Measurements from ENCODE around the gene RTN4R. TPM values are rescaled to one million over a fixed set of nuclear protein-coding genes. Genes with fewer than 3 reads are reported as not detected.

RTN4R gene
- polyA plus RNA-seq, 1 of the 3 experiments (the other 2 are of a cell fraction): 0.23 TPM

DNA sequence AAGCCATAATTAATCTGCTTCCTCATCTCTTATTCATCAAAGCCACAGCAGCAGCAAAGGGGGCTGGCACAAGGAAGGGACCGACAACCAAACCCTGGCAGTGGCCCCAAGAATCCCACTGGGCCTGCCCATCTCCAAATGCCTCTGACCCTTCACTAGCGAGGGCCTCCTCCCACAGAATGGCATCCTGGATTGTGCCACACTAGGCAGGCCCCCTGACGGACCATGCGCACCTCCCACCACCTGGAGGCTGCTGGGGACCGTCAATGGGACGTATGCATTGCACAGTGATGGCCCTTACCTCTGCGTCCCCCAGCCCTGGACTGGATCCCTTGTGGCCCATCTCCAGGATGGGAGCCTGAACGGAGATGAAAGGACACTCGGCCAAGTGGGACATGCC is 4.1 kb upstream of the RTN4R start (continued):
- no peak for TF ChIP-seq CHD2 (IDR thresholded peaks at IDR 0.05; ENCODE audit: low read length, partially characterized antibody)
- TF ChIP-seq JUND (IDR thresholded peaks at IDR 0.05): no peak
- TF ChIP-seq SIN3A (IDR thresholded peaks at IDR 0.05; ENCODE audit: borderline replicate concordance, low read depth, low read length): no peak
- no peak for TF ChIP-seq FOXJ3 (CRISPR knock-in tag; IDR thresholded peaks at IDR 0.05)
- TF ChIP-seq, protein P1, sequence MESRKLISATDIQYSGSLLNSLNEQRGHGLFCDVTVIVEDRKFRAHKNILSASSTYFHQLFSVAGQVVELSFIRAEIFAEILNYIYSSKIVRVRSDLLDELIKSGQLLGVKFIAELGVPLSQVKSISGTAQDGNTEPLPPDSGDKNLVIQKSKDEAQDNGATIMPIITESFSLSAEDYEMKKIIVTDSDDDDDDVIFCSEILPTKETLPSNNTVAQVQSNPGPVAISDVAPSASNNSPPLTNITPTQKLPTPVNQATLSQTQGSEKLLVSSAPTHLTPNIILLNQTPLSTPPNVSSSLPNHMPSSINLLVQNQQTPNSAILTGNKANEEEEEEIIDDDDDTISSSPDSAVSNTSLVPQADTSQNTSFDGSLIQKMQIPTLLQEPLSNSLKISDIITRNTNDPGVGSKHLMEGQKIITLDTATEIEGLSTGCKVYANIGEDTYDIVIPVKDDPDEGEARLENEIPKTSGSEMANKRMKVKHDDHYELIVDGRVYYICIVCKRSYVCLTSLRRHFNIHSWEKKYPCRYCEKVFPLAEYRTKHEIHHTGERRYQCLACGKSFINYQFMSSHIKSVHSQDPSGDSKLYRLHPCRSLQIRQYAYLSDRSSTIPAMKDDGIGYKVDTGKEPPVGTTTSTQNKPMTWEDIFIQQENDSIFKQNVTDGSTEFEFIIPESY (IDR thresholded peaks at IDR 0.05; ENCODE audit: borderline replicate concordance, low read depth): no peak
- no peak for TF ChIP-seq NFIC (IDR thresholded peaks at IDR 0.05; ENCODE audit: borderline replicate concordance)

DNA sequence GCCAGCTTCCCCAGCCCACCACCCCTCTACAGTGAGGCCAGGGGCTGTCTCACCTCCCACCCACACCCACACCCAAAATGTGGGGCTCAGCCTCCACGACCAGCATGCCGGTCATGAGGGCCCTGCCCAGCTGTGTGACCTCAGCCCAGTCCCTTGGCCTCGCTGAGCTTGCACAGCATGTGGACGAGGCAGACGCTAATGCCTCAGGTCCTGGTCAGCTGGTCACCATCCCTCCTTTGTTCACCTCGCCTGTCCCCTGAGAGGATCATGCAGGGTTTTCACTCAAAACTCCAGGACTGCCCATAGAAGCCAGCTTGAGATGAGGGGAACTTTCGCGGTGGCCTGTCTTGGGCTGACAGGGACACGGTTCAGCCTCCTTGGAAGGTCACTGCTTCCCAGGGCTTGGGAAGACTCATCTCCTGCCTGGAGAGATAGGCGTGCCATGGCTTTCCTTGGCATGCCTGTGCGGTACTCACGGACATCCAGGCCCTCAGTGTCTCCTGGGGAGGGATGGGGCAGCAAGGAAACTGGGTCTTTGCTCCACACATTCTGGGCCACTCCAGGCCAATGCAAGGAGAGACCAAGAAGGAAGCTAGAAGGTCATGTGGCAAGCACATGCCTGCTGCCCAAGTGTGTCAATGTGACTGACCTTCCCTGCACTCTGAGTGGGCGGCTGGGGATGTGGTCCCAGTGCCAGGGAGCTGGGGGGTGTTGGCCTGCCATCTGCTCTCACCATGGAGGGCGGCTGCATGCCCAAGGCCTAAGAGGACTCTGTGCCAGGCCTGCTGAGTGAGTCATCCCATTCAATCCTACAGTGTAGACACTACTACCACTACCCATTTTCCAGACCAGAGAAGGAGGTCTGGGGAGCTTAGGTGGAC is 3.2 kb upstream of the RTN4R start:
- POLR2A ChIA-PET: interaction anchor here (0.9 kb wide), 1 partner anchor 1304 kb away, joined by 7 read pairs; no protein-coding TSS in a partner anchor
- CTCF ChIA-PET: interaction anchor here (1.1 to 2.7 kb wide), 3 partner anchors 14 to 114 kb away, joined by 3 to 14 read pairs (median 6); no protein-coding TSS in a partner anchor
- TF ChIP-seq TEAD4 (IDR thresholded peaks at IDR 0.05; ENCODE audit: borderline replicate concordance, insufficient read depth): no peak
- TF ChIP-seq, protein P2, sequence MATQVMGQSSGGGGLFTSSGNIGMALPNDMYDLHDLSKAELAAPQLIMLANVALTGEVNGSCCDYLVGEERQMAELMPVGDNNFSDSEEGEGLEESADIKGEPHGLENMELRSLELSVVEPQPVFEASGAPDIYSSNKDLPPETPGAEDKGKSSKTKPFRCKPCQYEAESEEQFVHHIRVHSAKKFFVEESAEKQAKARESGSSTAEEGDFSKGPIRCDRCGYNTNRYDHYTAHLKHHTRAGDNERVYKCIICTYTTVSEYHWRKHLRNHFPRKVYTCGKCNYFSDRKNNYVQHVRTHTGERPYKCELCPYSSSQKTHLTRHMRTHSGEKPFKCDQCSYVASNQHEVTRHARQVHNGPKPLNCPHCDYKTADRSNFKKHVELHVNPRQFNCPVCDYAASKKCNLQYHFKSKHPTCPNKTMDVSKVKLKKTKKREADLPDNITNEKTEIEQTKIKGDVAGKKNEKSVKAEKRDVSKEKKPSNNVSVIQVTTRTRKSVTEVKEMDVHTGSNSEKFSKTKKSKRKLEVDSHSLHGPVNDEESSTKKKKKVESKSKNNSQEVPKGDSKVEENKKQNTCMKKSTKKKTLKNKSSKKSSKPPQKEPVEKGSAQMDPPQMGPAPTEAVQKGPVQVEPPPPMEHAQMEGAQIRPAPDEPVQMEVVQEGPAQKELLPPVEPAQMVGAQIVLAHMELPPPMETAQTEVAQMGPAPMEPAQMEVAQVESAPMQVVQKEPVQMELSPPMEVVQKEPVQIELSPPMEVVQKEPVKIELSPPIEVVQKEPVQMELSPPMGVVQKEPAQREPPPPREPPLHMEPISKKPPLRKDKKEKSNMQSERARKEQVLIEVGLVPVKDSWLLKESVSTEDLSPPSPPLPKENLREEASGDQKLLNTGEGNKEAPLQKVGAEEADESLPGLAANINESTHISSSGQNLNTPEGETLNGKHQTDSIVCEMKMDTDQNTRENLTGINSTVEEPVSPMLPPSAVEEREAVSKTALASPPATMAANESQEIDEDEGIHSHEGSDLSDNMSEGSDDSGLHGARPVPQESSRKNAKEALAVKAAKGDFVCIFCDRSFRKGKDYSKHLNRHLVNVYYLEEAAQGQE (IDR thresholded peaks at IDR 0.05; ENCODE audit: low read depth, low read length): no peak
- no peak for TF ChIP-seq NFIC (IDR thresholded peaks at IDR 0.05; ENCODE audit: borderline replicate concordance)
- TF ChIP-seq, protein P3, sequence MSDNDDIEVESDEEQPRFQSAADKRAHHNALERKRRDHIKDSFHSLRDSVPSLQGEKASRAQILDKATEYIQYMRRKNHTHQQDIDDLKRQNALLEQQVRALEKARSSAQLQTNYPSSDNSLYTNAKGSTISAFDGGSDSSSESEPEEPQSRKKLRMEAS (IDR thresholded peaks at IDR 0.05; ENCODE audit: low read depth): no peak
- TF ChIP-seq, protein P4, sequence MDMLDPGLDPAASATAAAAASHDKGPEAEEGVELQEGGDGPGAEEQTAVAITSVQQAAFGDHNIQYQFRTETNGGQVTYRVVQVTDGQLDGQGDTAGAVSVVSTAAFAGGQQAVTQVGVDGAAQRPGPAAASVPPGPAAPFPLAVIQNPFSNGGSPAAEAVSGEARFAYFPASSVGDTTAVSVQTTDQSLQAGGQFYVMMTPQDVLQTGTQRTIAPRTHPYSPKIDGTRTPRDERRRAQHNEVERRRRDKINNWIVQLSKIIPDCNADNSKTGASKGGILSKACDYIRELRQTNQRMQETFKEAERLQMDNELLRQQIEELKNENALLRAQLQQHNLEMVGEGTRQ (IDR thresholded peaks at IDR 0.05; ENCODE audit: borderline replicate concordance, low read depth, low read length): no peak
- TF ChIP-seq, protein P5, sequence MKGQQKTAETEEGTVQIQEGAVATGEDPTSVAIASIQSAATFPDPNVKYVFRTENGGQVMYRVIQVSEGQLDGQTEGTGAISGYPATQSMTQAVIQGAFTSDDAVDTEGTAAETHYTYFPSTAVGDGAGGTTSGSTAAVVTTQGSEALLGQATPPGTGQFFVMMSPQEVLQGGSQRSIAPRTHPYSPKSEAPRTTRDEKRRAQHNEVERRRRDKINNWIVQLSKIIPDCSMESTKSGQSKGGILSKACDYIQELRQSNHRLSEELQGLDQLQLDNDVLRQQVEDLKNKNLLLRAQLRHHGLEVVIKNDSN (IDR thresholded peaks at IDR 0.05; ENCODE audit: borderline replicate concordance, low read depth): no peak
- TF ChIP-seq TCF12 (IDR thresholded peaks at IDR 0.05): no peak
- TF ChIP-seq, protein P1 (IDR thresholded peaks at IDR 0.05; ENCODE audit: borderline replicate concordance, low read depth): no peak
- no peak for TF ChIP-seq RCOR1 (IDR thresholded peaks at IDR 0.05; ENCODE audit: low read length)
- TF ChIP-seq, protein P6, sequence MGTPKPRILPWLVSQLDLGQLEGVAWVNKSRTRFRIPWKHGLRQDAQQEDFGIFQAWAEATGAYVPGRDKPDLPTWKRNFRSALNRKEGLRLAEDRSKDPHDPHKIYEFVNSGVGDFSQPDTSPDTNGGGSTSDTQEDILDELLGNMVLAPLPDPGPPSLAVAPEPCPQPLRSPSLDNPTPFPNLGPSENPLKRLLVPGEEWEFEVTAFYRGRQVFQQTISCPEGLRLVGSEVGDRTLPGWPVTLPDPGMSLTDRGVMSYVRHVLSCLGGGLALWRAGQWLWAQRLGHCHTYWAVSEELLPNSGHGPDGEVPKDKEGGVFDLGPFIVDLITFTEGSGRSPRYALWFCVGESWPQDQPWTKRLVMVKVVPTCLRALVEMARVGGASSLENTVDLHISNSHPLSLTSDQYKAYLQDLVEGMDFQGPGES (IDR thresholded peaks at IDR 0.05; ENCODE audit: low read depth, low read length): no peak
- no peak for TF ChIP-seq RAD21 (IDR thresholded peaks at IDR 0.05; ENCODE audit: low read length)
- no peak for TF ChIP-seq ELF1 (IDR thresholded peaks at IDR 0.05)
- no peak for TF ChIP-seq GABPA (IDR thresholded peaks at IDR 0.05; ENCODE audit: low read depth)
- TF ChIP-seq RXRA (IDR thresholded peaks at IDR 0.05; ENCODE audit: borderline replicate concordance, low read depth): no peak

More for the DNA sequence above, 3.2 kb upstream of the RTN4R start:
- H3K4me3 ChIP-seq (ENCODE audit: low read depth in 2 of 2, low read length in 1 of 2): no peak overlapping the region
- no peak overlapping the region for H3K4me2 ChIP-seq
- H3K27me3 ChIP-seq (ENCODE audit: insufficient read depth): no peaks in the 10 kb centered on the region
- no peaks in the 10 kb centered on the region for H4K20me1 ChIP-seq (ENCODE audit: insufficient read depth)
- H3K9me2 ChIP-seq: no peaks in the 10 kb centered on the region
- DNase-seq: no peak
- H3F3A ChIP-seq (replicated peaks; ENCODE audit: insufficient read depth): no peaks in the 10 kb centered on the region
- peaks cover 0 to 26% of the 10 kb centered on the region in 2 experiments; a peak in 1 of 4 replicates for H3K4me1 ChIP-seq (ENCODE audit: control insufficient read depth in 1 of 2, insufficient read depth in 2 of 2, low read depth in 1 of 2, low read length in 1 of 2)
- no peak overlapping the region for H2AFZ ChIP-seq (ENCODE audit: low read depth)
- H3K36me3 ChIP-seq (replicated peaks in 1 of 2; ENCODE audit: control insufficient read depth in 1 of 2, insufficient read depth in 2 of 2, low read length in 1 of 2): no peaks in the 10 kb centered on the region
- H3K9me3 ChIP-seq: no peaks in the 10 kb centered on the region
- WGBS (ENCODE audit: low lambda C conversion rate): 83% methylated on average over 11 of the region's 14 CpGs
- H3K9ac ChIP-seq: no peak overlapping the region
- H3K27ac ChIP-seq (ENCODE audit: low read depth in 2 of 2, low read length in 1 of 2): peak overlapping the region in 1 of 2 experiments; percentile 28; a peak in 1 of 4 replicates
- H3K79me2 ChIP-seq (ENCODE audit: insufficient read depth): no peaks in the 10 kb centered on the region
